ENCODE measurements around the gene ARL6.
A peak's percentile ranks its signal among the peaks of the same experiment; 100 is the strongest.

The ARL6 gene

GRCh38 chr3:97764407-97765238 is at the start of gene ARL6:
TSS of gene ARL6 (plus strand) at chr3:97764758. CDS start at chr3:97768108, 3,350 bp downstream.
- Histone ChIP-seq H3K36me3 (ENCODE audit: insufficient read depth) (no peaks in the 10 kb centered on the region), H2AFZ (ENCODE audit: low read depth) (peak within 1 kb of the TSS; percentile 99), H3K27me3 (ENCODE audit: insufficient read depth, low read depth) (no peaks in the 10 kb centered on the region), H3K9ac (peak within 1 kb of the TSS; percentile 47; the same call in 1 of the 2 replicates), H3K27ac (peak within 1 kb of the TSS; percentile 37), H3K79me2 (ENCODE audit: insufficient read depth, low read depth) (no peaks in the 10 kb centered on the region), H3K4me1 (ENCODE audit: low read depth, poor library complexity, severe bottlenecking) (peaks cover 11% of the 10 kb centered on the region), H3K4me2 (peak within 1 kb of the TSS; percentile 80), H4K20me1 (ENCODE audit: insufficient read depth) (no peaks in the 10 kb centered on the region), H3K4me3 (IDR thresholded peaks at IDR 0.05; ENCODE audit: insufficient read depth, low read depth, low read length) (peak within 1 kb of the TSS; percentile 92)
- TF ChIP-seq CTCF (conservative IDR thresholded peaks at IDR 0.05; ENCODE audit: low read depth, low read length), result no peak

- Histone ChIP-seq H3K27me3 (ENCODE audit: insufficient read depth, low read depth) (no peaks in the 10 kb centered on the region), H3K4me1 (ENCODE audit: low read depth, poor library complexity, severe bottlenecking) (no peaks in the 10 kb centered on the region), H2AFZ (ENCODE audit: low read depth) (no peak overlapping the region), H3K36me3 (ENCODE audit: insufficient read depth) (no peaks in the 10 kb centered on the region), H3K79me2 (ENCODE audit: insufficient read depth, low read depth) (no peaks in the 10 kb centered on the region), H3K9ac (no peak overlapping the region), H3K27ac (no peak overlapping the region), H3K4me2 (no peak overlapping the region), H4K20me1 (ENCODE audit: insufficient read depth) (no peaks in the 10 kb centered on the region), H3K4me3 (IDR thresholded peaks at IDR 0.05; ENCODE audit: insufficient read depth, low read depth, low read length) (no peak overlapping the region)
- peak; percentile 91 for TF ChIP-seq CTCF (conservative IDR thresholded peaks at IDR 0.05; ENCODE audit: low read depth, low read length)
Observed at GRCh38 chr3:97719156-97719821, 45.3 kb upstream of the ARL6 start.

GRCh38 chr3:97720417-97720816 is 44.1 kb upstream of the ARL6 start:
- no peaks in the 10 kb centered on the region for H4K20me1 ChIP-seq (ENCODE audit: insufficient read depth)
- no peak overlapping the region for H2AFZ ChIP-seq (ENCODE audit: low read depth)
- H3K27ac ChIP-seq, result no peak overlapping the region
- no peak overlapping the region for H3K4me2 ChIP-seq
- no peaks in the 10 kb centered on the region for H3K27me3 ChIP-seq (ENCODE audit: insufficient read depth, low read depth)
- no peaks in the 10 kb centered on the region for H3K36me3 ChIP-seq (ENCODE audit: insufficient read depth)
- no peaks in the 10 kb centered on the region for H3K79me2 ChIP-seq (ENCODE audit: insufficient read depth, low read depth)
- H3K4me3 ChIP-seq (IDR thresholded peaks at IDR 0.05; ENCODE audit: insufficient read depth, low read depth, low read length), result no peak overlapping the region
- H3K9ac ChIP-seq, result no peak overlapping the region
- no peak for TF ChIP-seq CTCF (conservative IDR thresholded peaks at IDR 0.05; ENCODE audit: low read depth, low read length)
- no peaks in the 10 kb centered on the region for H3K4me1 ChIP-seq (ENCODE audit: low read depth, poor library complexity, severe bottlenecking)

- no peaks in the 10 kb centered on the region for H3K79me2 ChIP-seq (ENCODE audit: insufficient read depth, low read depth)
- H3K27ac ChIP-seq, result no peak overlapping the region
- H2AFZ ChIP-seq (ENCODE audit: low read depth), result no peak overlapping the region
- TF ChIP-seq CTCF (conservative IDR thresholded peaks at IDR 0.05; ENCODE audit: low read depth, low read length), result no peak
- H3K27me3 ChIP-seq (ENCODE audit: insufficient read depth, low read depth), result no peaks in the 10 kb centered on the region
- H4K20me1 ChIP-seq (ENCODE audit: insufficient read depth), result no peaks in the 10 kb centered on the region
- H3K4me2 ChIP-seq, result no peak overlapping the region
- no peak overlapping the region for H3K4me3 ChIP-seq (IDR thresholded peaks at IDR 0.05; ENCODE audit: insufficient read depth, low read depth, low read length)
- no peaks in the 10 kb centered on the region for H3K36me3 ChIP-seq (ENCODE audit: insufficient read depth)
- no peaks in the 10 kb centered on the region for H3K4me1 ChIP-seq (ENCODE audit: low read depth, poor library complexity, severe bottlenecking)
- H3K9ac ChIP-seq, result no peak overlapping the region
Observed at GRCh38 chr3:97721446-97721845, 43.1 kb upstream of the ARL6 start.

Data from KMS-11 (cell line).